Activated naive CD4-positive, alpha-beta T cell treated with anti-CD3 and anti-CD28 coated beads, Interleukin-2, amount 50 U/mL, for 24 hours (primary cell): ENCODE results near the gene IFRD1.
A peak's percentile ranks its signal among the peaks of the same experiment; 100 is the strongest.

Experiments
- H3K27ac Mint-ChIP-seq: one replicate; pipeline ENCODE4 v1.8.0; 2021; ENCODE audit warnings: mild to moderate bottlenecking, mixed read lengths
- H3K27me3 Mint-ChIP-seq: one replicate; pipeline ENCODE4 v1.8.0; 2021; ENCODE audit warnings: mixed read lengths
- H3K36me3 Mint-ChIP-seq: one replicate; pipeline ENCODE4 v1.8.0; 2021; ENCODE audit warnings: mixed read lengths
- H3K4me1 Mint-ChIP-seq: one replicate; pipeline ENCODE4 v1.8.0; 2021; ENCODE audit warnings: mixed read lengths
- H3K4me3 Mint-ChIP-seq: one replicate; pipeline ENCODE4 v1.8.0; 2021; ENCODE audit warnings: mild to moderate bottlenecking, mixed read lengths
- H3K9me3 Mint-ChIP-seq: one replicate; pipeline ENCODE4 v1.8.0; 2021; ENCODE audit warnings: mixed read lengths

Gene IFRD1

GRCh38 chr7:112495156-112495788 is 45.0 kb downstream of the IFRD1 start:
- peaks cover 2% of the 10 kb centered on the region for H3K27me3 Mint-ChIP-seq
- H3K4me1 Mint-ChIP-seq = no peaks in the 10 kb centered on the region
- H3K9me3 Mint-ChIP-seq = no peaks in the 10 kb centered on the region
- H3K4me3 Mint-ChIP-seq = no peak overlapping the region
- H3K36me3 Mint-ChIP-seq = no peaks in the 10 kb centered on the region
- no peak overlapping the region for H3K27ac Mint-ChIP-seq

- Mint-ChIP-seq H3K27me3 (peaks cover 2% of the 10 kb centered on the region), H3K4me1 (no peaks in the 10 kb centered on the region), H3K4me3 (no peak overlapping the region), H3K27ac (no peak overlapping the region), H3K36me3 (no peaks in the 10 kb centered on the region), H3K9me3 (no peaks in the 10 kb centered on the region)
Observed at GRCh38 chr7:112495810-112496462, 45.7 kb downstream of the IFRD1 start.

- no peaks in the 10 kb centered on the region for H3K36me3 Mint-ChIP-seq
- H3K27ac Mint-ChIP-seq = no peak overlapping the region
- no peaks in the 10 kb centered on the region for H3K9me3 Mint-ChIP-seq
- H3K4me3 Mint-ChIP-seq = no peak overlapping the region
- H3K4me1 Mint-ChIP-seq = no peaks in the 10 kb centered on the region
- peaks cover 2% of the 10 kb centered on the region for H3K27me3 Mint-ChIP-seq
Observed at GRCh38 chr7:112497481-112497880, 47.2 kb downstream of the IFRD1 start.

GRCh38 chr7:112500619-112501018 is 50.4 kb downstream of the IFRD1 start:
- H3K4me3 Mint-ChIP-seq = no peak overlapping the region
- no peaks in the 10 kb centered on the region for H3K36me3 Mint-ChIP-seq
- H3K27me3 Mint-ChIP-seq = peaks cover 2% of the 10 kb centered on the region
- no peak overlapping the region for H3K27ac Mint-ChIP-seq
- no peaks in the 10 kb centered on the region for H3K9me3 Mint-ChIP-seq
- H3K4me1 Mint-ChIP-seq = no peaks in the 10 kb centered on the region

- no peak overlapping the region for H3K27ac Mint-ChIP-seq
- H3K9me3 Mint-ChIP-seq = no peaks in the 10 kb centered on the region
- H3K36me3 Mint-ChIP-seq = no peaks in the 10 kb centered on the region
- no peaks in the 10 kb centered on the region for H3K4me1 Mint-ChIP-seq
- H3K4me3 Mint-ChIP-seq = no peak overlapping the region
- no peaks in the 10 kb centered on the region for H3K27me3 Mint-ChIP-seq
Observed at GRCh38 chr7:112501801-112502503, 51.7 kb downstream of the IFRD1 start.

GRCh38 chr7:112502700-112503099 is 52.4 kb downstream of the IFRD1 start:
- Mint-ChIP-seq H3K36me3 (no peaks in the 10 kb centered on the region), H3K9me3 (no peaks in the 10 kb centered on the region), H3K4me1 (no peaks in the 10 kb centered on the region), H3K27me3 (no peaks in the 10 kb centered on the region), H3K27ac (no peak overlapping the region), H3K4me3 (no peak overlapping the region)

- H3K4me1 Mint-ChIP-seq = no peaks in the 10 kb centered on the region
Observed at GRCh38 chr7:112503361-112503972, 53.2 kb downstream of the IFRD1 start.

GRCh38 chr7:112504093-112504695 is 53.9 kb downstream of the IFRD1 start:
- peak overlapping the region; percentile 24 for H3K27ac Mint-ChIP-seq
- no peak overlapping the region for H3K4me3 Mint-ChIP-seq
- H3K36me3 Mint-ChIP-seq = no peaks in the 10 kb centered on the region
- no peaks in the 10 kb centered on the region for H3K27me3 Mint-ChIP-seq
- H3K9me3 Mint-ChIP-seq = no peaks in the 10 kb centered on the region
- H3K4me1 Mint-ChIP-seq = no peaks in the 10 kb centered on the region

More at GRCh38 chr7:112503361-112503972, 53.2 kb downstream of the IFRD1 start:
- H3K27me3 Mint-ChIP-seq = no peaks in the 10 kb centered on the region
- no peak overlapping the region for H3K4me3 Mint-ChIP-seq
- H3K27ac Mint-ChIP-seq = no peak overlapping the region
- H3K9me3 Mint-ChIP-seq = no peaks in the 10 kb centered on the region
- H3K36me3 Mint-ChIP-seq = no peaks in the 10 kb centered on the region

GRCh38 chr7:112505495-112505894 is 55.2 kb downstream of the IFRD1 start:
- Mint-ChIP-seq H3K9me3 (no peaks in the 10 kb centered on the region), H3K4me1 (no peaks in the 10 kb centered on the region), H3K4me3 (no peak overlapping the region), H3K36me3 (no peaks in the 10 kb centered on the region), H3K27me3 (no peaks in the 10 kb centered on the region), H3K27ac (no peak overlapping the region)

GRCh38 chr7:112508404-112508803 is 58.1 kb downstream of the IFRD1 start:
- no peaks in the 10 kb centered on the region for H3K9me3 Mint-ChIP-seq
- no peak overlapping the region for H3K4me3 Mint-ChIP-seq

GRCh38 chr7:112509402-112509801 is 59.1 kb downstream of the IFRD1 start:
- no peak overlapping the region for H3K4me3 Mint-ChIP-seq
- no peaks in the 10 kb centered on the region for H3K36me3 Mint-ChIP-seq
- H3K27me3 Mint-ChIP-seq = no peaks in the 10 kb centered on the region
- H3K9me3 Mint-ChIP-seq = no peaks in the 10 kb centered on the region
- no peak overlapping the region for H3K27ac Mint-ChIP-seq
- no peaks in the 10 kb centered on the region for H3K4me1 Mint-ChIP-seq

More at GRCh38 chr7:112508404-112508803, 58.1 kb downstream of the IFRD1 start:
- H3K27ac Mint-ChIP-seq = no peak overlapping the region
- H3K36me3 Mint-ChIP-seq = no peaks in the 10 kb centered on the region
- no peaks in the 10 kb centered on the region for H3K4me1 Mint-ChIP-seq
- H3K27me3 Mint-ChIP-seq = no peaks in the 10 kb centered on the region

GRCh38 chr7:112510001-112510742 is 59.9 kb downstream of the IFRD1 start:
- Mint-ChIP-seq H3K4me3 (no peak overlapping the region), H3K27ac (no peak overlapping the region), H3K27me3 (no peaks in the 10 kb centered on the region), H3K9me3 (no peaks in the 10 kb centered on the region), H3K36me3 (no peaks in the 10 kb centered on the region), H3K4me1 (no peaks in the 10 kb centered on the region)

- Mint-ChIP-seq H3K27ac (no peak overlapping the region), H3K4me3 (no peak overlapping the region), H3K27me3 (no peaks in the 10 kb centered on the region)
Observed at GRCh38 chr7:112510743-112511110, 60.5 kb downstream of the IFRD1 start.

GRCh38 chr7:112511451-112512202 is 61.4 kb downstream of the IFRD1 start:
- H3K4me1 Mint-ChIP-seq = no peaks in the 10 kb centered on the region
- no peaks in the 10 kb centered on the region for H3K36me3 Mint-ChIP-seq
- H3K4me3 Mint-ChIP-seq = no peak overlapping the region
- H3K9me3 Mint-ChIP-seq = no peaks in the 10 kb centered on the region
- no peaks in the 10 kb centered on the region for H3K27me3 Mint-ChIP-seq
- H3K27ac Mint-ChIP-seq = no peak overlapping the region

More at GRCh38 chr7:112510743-112511110, 60.5 kb downstream of the IFRD1 start:
- Mint-ChIP-seq H3K36me3 (no peaks in the 10 kb centered on the region), H3K9me3 (no peaks in the 10 kb centered on the region), H3K4me1 (no peaks in the 10 kb centered on the region)
